GM21390 (cell line): ENCODE data around the gene ARL2.

Source experiments
- ATAC-seq: cut with Tn5 transposase; IDR thresholded peaks from one replicate; pipeline ENCODE4 v1.9.1; 2021; ENCODE audit not compliant: unreplicated experiment

The ARL2 gene

DNA sequence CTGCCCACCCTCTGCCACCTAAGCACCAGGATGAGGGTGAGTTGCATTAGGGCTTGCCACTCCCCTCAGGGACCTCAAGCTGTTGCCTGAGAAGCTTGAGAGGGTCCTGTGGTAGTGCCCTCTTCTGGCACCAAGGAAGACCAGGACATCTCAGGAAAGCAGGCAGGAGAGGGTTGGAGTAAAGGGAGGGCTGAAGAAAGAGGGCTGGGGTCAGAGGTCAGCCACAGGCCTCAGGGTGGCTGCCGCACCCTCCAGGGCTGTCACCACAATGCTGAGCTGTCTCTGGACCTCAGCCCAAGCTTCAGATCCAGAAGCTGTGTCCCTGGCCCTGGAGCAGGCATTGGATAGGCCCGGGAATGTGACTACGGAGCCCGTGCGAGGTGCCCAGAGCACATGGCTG is 31.1 kb downstream of the ARL2 start:
- ATAC-seq = no peak

GRCh38 chr11:65045728-65046127 is 31.8 kb downstream of the ARL2 start:
- ATAC-seq = no peak

DNA sequence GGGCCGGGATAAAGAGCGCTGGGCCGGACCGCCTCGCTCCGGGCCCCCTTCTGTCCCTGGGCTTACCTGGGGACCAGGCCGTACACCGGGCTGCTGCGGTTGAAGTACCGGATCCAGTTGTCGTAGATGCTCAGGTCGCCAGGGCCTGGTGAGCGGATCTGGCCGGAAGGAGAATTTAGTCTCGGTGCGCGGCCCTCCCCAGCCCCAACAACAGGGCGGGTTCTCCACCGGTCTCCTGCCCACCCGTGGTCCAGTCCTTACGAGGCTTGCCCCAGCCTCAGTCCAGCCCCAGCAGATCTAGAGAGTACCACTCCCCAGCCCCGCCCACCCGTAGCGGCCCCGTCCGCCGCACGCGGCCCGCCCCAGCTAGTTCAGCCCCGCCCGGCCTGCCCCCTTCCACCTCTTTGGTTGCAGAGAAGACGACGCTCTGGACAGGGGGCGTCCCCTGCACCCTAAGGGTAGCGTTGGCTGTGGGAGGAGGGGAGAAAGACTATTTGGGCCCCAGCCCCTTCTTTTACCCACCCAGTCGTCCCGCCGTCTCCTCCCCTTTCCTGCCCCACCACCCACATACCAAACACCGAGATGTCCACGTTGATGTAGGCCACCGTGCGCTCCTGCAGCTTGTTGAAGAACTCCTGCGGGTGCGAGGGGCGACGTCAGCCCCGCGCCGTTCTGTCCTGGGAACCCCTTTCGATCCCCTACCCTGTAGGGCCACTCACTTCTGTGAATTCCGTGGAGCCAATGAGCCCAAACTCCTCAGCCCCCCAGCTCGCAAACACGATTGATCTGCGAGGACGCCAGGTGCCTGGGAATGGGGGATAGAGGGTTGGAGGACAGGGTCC is 33.8 kb downstream of the ARL2 start:
- ATAC-seq = no peak

DNA sequence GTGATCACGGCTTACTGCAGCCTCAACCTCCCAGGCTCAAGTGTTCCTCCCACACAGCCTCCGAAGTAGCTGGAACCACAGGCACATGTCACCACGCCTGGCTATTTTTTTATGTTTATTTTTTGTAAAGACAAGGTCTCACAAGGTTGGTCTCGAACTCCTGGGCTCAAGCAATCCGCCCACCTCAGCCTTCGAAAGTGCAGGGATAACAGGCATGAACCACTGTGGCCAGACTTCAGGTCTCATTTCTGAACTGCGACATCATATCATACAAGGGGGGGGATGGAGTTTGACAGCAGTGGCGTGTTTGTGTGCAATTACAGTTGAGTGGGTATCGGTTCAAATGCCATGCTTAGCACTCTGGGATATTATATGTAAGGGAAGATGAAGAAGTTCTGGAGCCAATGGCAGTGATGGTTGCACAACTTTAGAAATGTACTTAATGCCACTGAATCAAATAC is 37.5 kb downstream of the ARL2 start:
- no peak for ATAC-seq

DNA sequence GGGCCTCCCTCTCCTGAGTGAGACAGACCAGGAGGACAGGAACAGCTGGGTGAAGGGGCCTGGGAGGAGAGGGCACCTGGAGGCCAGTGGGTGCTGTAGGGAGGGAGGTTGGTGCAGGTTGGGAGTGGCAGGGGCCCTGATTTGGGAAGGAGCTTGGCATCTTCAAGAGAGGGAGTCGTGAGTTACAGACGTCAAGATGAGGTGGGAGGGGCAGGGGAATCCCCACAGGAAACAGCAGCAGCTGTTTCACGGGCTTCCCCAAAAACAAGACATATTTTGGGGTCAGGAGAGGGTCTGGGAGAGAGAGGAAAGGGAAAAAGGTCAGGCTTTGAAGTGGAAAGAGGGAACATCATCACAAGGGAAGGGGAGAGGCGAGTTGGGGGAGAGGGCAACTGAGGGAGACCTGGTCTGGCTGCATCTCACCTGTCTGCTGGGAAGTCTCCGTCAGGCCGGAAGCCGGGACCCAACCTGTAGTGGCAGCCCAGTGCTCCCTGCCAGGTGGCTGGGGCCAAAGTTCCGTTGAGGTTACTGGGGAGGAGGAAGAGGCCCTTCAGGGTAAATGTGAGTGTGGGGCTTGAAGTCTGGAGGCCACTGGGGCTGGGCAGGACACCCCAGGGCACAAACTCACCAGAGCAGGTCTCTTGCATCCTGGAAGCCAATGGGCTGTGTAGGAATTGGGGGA is 40.0 kb downstream of the ARL2 start:
- no peak for ATAC-seq

DNA sequence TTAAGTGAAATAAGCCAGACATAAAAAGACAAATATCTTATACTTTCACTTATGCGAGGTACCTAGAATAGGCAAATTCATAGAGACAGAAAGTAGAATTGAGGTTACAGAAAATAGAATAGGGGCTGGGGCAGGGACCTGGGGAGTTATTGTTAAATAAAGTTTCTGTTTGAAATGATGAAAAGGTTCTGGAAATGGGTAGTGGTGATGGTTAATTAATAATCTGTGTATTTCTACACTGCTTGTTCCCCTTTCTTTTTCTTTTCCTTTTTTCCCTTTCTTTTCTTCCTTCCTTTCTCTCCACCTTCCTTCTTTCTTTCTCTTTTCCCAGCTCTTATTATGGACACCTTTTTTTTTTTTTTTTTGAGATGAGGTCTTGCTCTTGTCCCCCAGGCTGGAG is 41.6 kb downstream of the ARL2 start:
- ATAC-seq = no peak

- no peak for ATAC-seq
Measured at GRCh38 chr11:65056999-65057398, 43.0 kb downstream of the ARL2 start.

- no peak for ATAC-seq
Measured at GRCh38 chr11:65057526-65057925, 43.6 kb downstream of the ARL2 start.

- ATAC-seq = no peak
Measured at GRCh38 chr11:65058012-65058411, 44.1 kb downstream of the ARL2 start.

DNA sequence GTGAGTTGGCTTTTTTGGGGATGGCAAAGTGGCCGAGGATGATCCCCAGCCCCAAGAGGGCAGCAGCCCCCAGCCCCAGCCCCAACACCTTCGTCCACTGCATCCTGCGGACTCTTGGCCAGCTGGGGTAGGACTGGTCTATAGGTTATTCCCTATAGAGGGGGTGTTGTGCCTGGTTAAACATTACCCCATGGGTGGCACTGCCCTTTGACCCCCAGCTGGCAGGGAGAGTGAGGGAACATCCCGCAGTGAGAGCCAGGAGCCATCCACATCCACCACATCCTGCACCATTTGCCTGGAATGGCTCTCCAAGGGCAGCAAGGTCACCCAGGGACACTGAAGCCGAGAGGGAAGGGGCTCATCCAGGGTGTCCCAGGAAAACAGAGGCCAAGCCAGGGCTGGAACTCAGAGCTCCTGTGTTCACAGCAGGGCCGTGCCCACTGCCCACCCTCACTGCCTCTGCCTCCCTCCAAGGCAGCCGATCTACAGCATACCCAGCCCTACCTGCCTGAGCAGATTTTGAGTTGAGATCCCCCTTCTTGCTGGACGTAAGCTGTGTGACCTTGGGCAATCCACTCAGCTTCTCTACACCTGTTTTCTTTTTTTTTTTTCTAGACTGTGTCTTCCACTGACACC is 44.6 kb downstream of the ARL2 start, which contains the start of gene NAALADL1:
TSS of gene NAALADL1 (minus strand) at position 135 of the 636 bp plus-strand sequence. CDS start at position 103, 32 bp downstream.
- no peak for ATAC-seq

DNA sequence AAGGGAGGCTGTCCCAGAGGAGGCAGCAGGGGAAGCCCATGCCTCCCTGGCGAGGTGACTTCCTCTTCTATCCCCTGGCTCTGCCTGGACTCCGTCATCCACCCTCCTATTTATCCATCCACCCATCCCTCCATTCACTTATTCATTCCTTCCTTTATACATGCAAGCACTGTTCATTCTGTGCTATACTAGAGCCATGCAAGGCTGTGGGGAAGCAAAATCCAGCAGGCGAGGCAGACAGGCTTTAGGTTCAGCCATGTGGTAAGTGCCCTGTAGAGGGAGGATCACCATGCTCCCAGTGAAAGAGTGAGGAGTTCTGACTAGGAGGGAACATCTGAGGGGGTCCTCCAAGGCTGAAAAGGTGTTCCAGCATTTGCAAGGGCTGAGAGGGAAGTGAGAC is 45.6 kb downstream of the ARL2 start:
- no peak for ATAC-seq

- ATAC-seq = no peak
Measured at GRCh38 chr11:65059959-65060824, 46.2 kb downstream of the ARL2 start.

- no peak for ATAC-seq
Measured at GRCh38 chr11:65060913-65061408, 47.0 kb downstream of the ARL2 start.

- no peak for ATAC-seq
Measured at GRCh38 chr11:65063532-65063931, 49.6 kb downstream of the ARL2 start.

GRCh38 chr11:65064847-65065240 is 50.9 kb downstream of the ARL2 start:
- ATAC-seq = no peak

- ATAC-seq = no peak
Measured at GRCh38 chr11:65065851-65066250, 51.9 kb downstream of the ARL2 start.

DNA sequence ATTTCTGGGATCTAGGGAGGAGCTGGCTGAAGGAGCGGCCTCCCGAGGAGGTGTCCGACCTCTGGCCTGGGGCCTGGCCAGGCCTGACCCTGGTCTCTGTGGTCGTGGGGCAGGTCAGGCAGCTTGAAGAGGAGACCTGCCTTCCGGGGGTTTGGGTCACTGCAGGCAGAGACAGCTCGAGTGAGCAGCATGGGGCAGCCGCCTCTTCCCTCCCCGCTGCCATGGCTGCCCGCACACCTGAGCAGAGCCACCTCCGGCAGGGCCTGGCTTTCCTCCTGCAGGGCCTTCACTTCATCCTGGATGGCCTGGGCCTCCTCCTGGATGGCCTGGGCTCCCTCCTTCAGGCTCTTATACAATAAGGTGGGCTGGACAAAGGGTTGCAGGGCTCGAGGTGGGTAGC is 52.4 kb downstream of the ARL2 start:
- ATAC-seq = no peak

DNA sequence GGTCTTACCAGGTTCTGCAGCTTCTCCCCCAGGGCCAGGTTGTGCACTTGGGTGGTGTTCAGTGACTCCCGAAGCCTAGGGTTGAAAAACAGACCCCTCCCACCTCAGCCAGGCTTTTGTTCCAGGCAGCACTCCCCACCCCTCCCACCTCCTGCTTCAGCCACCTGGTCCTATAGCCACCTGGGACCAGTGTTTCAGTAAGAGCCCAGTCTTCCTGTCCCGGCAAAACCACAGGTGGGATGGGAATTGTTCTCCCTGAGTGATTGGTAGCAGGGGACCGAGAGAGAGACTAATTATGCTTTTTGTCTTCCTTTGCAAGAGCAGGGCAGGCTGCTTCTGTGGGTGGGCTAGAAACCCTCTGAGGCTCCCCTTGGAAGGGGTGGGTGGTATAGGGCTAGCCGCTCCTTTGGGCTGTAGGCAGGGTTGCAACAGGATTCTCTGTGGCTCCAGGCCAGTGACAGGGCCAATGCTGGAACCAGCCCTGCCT is 52.9 kb downstream of the ARL2 start:
- ATAC-seq = no peak

- ATAC-seq = no peak
Measured at GRCh38 chr11:65067446-65067845, 53.5 kb downstream of the ARL2 start.

DNA sequence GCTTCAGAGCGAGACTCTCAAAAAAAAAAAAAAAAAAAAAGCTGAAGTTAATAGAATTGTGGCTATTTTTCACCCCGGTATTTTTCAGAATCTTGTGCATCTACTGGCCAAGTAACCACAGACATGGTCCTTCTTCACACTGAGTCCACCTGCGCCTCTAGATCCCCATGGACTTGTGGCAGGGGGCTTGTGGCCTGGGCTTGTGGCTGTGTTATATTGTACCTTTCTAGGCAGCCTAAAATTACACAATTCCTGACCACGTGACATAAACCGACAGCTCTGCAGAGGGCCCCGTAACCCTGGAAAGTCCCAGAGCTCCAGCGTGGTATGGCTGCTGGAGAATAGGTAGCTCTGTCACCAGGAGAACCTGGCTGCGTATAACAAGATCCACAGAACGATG is 55.3 kb downstream of the ARL2 start:
- no peak for ATAC-seq
